Measurements from ENCODE around the gene DAPP1. TPM values are rescaled to one million over a fixed set of nuclear protein-coding genes. Genes with fewer than 3 reads are reported as not detected.

DAPP1 gene
- total RNA-seq, 4 donors from 2014 or later = 1.6 to 6.1 (median 4.2) TPM

- ATAC-seq (ENCODE audit: low FRiP score) (no peak), DNase-seq (ENCODE audit: low spot score) (no peak)
- TF ChIP-seq CTCF (IDR thresholded peaks at IDR 0.05) = no peak
Observed at GRCh38 chr4:99860521-99860920, 43.9 kb downstream of the DAPP1 start.

- no peak for DNase-seq (ENCODE audit: low spot score)
- no peak for TF ChIP-seq CTCF (IDR thresholded peaks at IDR 0.05)
- no peak for ATAC-seq (ENCODE audit: low FRiP score)
Observed at GRCh38 chr4:99861120-99861905, 44.7 kb downstream of the DAPP1 start.

- ATAC-seq (ENCODE audit: low FRiP score) (no peak), DNase-seq (ENCODE audit: low spot score) (no peak)
Observed at GRCh38 chr4:99863804-99864203, 47.2 kb downstream of the DAPP1 start.

GRCh38 chr4:99868126-99868596 is 51.5 kb downstream of the DAPP1 start:
- DNase-seq (ENCODE audit: low spot score) (no peak), ATAC-seq (ENCODE audit: low FRiP score) (no peak)
- TF ChIP-seq CTCF (IDR thresholded peaks at IDR 0.05) = no peak

More at GRCh38 chr4:99863804-99864203, 47.2 kb downstream of the DAPP1 start:
- TF ChIP-seq CTCF (IDR thresholded peaks at IDR 0.05) = no peak

- no peak for ATAC-seq (ENCODE audit: low FRiP score)
- TF ChIP-seq CTCF (IDR thresholded peaks at IDR 0.05) = no peak
- no peak for DNase-seq (ENCODE audit: low spot score)
Observed at GRCh38 chr4:99872570-99872969, 55.9 kb downstream of the DAPP1 start.

- ATAC-seq (ENCODE audit: low FRiP score) (no peak), DNase-seq (ENCODE audit: low spot score) (no peak)
- no peak for TF ChIP-seq CTCF (IDR thresholded peaks at IDR 0.05)
Observed at GRCh38 chr4:99875071-99875470, 58.4 kb downstream of the DAPP1 start.

GRCh38 chr4:99876946-99877345 is 60.3 kb downstream of the DAPP1 start:
- no peak for ATAC-seq (ENCODE audit: low FRiP score)
- no peak for DNase-seq (ENCODE audit: low spot score)

More at GRCh38 chr4:99876946-99877345, 60.3 kb downstream of the DAPP1 start:
- TF ChIP-seq CTCF (IDR thresholded peaks at IDR 0.05) = no peak
